ENCODE results near the gene PROSER2.

The PROSER2 gene

GRCh38 chr10:11783558-11783865 lies 39.6 kb upstream of the PROSER2 start:
- H3K4me3 ChIP-seq (ENCODE audit: low read depth, low read length) = no peak overlapping the region
- no peak for TF ChIP-seq CTCF (IDR thresholded peaks at IDR 0.05; ENCODE audit: low read depth, low read length, missing control alignments)
- DNase-seq (ENCODE audit: low read depth) = no peak

GRCh38 chr10:11787374-11787773 lies 35.8 kb upstream of the PROSER2 start:
- no peak overlapping the region for H3K4me3 ChIP-seq (ENCODE audit: low read depth, low read length)
- no peak for TF ChIP-seq CTCF (IDR thresholded peaks at IDR 0.05; ENCODE audit: low read depth, low read length, missing control alignments)
- no peak for DNase-seq (ENCODE audit: low read depth)

DNA sequence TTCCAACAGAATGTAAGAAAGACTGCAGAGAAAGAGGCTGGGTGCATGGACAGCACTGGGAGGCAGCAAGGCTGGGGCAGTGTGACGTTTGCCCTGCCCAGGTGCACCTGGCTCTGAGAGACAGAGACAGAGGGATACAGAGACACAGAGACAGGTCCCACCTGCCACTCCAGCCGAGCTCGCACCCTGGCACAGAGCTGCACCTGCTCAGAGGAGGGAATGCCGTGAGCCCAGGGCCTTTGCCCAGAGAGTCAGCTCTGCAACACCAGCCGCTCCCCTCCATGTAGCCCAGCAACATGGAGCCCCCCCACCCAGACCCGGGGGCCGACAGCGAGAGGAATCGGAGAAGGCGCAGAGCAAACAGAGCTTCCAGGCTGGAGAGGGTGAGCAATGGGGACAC lies 35.3 kb upstream of the PROSER2 start:
- no peak for TF ChIP-seq CTCF (IDR thresholded peaks at IDR 0.05; ENCODE audit: low read depth, low read length, missing control alignments)
- no peak overlapping the region for H3K4me3 ChIP-seq (ENCODE audit: low read depth, low read length)
- no peak for DNase-seq (ENCODE audit: low read depth)

DNA sequence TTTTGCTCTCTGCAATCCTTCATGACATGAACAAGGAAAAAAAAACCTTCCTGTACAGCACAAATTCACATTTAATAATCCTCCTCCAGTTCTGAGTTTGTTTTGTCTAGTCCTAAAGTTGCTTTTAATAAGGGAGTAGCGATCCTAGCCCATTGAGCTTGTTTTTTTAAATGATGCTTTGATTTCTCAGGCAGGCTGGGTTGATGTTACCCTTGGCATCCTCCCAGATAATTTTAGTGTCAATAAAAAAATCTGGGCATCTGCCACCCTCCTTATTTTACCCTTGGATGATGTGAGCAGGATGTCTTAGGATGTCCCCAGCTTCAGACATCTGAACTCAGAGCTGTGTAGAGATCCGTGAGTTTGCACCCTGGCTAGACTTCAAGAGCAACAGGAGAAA lies 33.9 kb upstream of the PROSER2 start:
- H3K4me3 ChIP-seq (ENCODE audit: low read depth, low read length) = no peak overlapping the region
- TF ChIP-seq CTCF (IDR thresholded peaks at IDR 0.05; ENCODE audit: low read depth, low read length, missing control alignments) = no peak
- no peak for DNase-seq (ENCODE audit: low read depth)

DNA sequence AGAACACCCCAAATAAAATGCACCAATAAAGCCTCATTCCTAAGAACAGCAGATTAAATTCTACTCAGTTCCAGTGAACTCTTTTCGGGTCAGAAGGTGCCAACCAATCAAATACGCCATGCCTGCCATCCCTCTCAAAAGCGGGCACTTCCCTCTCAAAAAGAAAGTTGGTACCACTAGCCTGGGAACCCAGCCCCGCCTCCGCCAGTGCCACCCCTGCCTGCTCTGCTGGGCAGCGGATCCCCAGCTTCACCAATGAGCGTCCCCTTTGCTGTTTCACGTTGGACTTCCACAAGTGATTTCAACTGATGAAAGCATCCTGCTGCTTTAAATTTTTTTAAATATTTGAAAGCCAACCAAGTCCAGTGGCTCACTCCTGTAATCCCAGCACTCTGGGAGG lies 33.2 kb upstream of the PROSER2 start:
- no peak for DNase-seq (ENCODE audit: low read depth)
- H3K4me3 ChIP-seq (ENCODE audit: low read depth, low read length) = no peak overlapping the region
- no peak for TF ChIP-seq CTCF (IDR thresholded peaks at IDR 0.05; ENCODE audit: low read depth, low read length, missing control alignments)

DNA sequence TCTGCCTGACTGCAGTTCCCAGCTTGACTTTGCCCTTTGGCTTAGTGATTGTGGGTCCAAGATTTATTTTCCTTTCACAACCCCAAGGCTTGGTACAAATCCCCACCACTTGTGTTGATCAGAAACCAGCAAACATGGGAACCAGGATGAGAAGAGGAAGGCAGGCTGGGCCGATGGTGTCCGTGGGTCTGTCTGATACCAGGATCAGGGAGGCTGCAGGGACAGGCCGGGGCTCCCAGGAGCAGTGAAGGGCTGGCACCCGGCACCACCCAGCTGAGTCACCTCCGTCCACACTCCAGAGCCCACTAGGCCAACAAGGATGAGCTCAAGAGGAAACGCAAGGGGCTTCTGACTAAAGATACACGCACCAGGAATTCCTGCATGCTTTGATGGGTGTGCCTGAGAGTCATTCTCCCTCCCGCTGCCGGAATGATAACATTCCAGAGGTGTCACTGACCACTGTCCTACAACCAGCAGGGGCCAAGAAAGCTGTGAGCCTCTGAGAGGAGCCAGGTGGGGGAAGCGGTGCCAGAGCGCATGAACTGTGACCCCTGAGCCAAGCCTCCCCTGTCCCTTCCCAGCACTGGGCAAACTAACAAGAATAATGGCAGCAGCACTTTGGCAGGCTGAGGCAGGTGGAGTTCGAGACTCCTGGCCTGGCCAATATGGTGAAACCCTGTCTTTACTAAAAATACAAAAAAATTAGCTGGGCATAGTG lies 29.2 kb upstream of the PROSER2 start:
- no peak for TF ChIP-seq CTCF (IDR thresholded peaks at IDR 0.05; ENCODE audit: low read depth, low read length, missing control alignments)
- H3K4me3 ChIP-seq (ENCODE audit: low read depth, low read length) = no peak overlapping the region
- DNase-seq (ENCODE audit: low read depth) = no peak

- H3K4me3 ChIP-seq (ENCODE audit: low read depth, low read length) = no peak overlapping the region
- DNase-seq (ENCODE audit: low read depth) = no peak
- TF ChIP-seq CTCF (IDR thresholded peaks at IDR 0.05; ENCODE audit: low read depth, low read length, missing control alignments) = no peak
These were observed 28.6 kb upstream of the PROSER2 start for GRCh38 chr10:11794566-11794965.
